Measurements from ENCODE around the gene MAN2A1. TPM values are rescaled to one million over a fixed set of nuclear protein-coding genes. Genes with fewer than 3 reads are reported as not detected.

Gene MAN2A1
- total and polyA plus RNA-seq, 2 donors (not counting 1 experiment from before 2014, with no cell fraction given) = 51.6 to 70.5 TPM

DNA sequence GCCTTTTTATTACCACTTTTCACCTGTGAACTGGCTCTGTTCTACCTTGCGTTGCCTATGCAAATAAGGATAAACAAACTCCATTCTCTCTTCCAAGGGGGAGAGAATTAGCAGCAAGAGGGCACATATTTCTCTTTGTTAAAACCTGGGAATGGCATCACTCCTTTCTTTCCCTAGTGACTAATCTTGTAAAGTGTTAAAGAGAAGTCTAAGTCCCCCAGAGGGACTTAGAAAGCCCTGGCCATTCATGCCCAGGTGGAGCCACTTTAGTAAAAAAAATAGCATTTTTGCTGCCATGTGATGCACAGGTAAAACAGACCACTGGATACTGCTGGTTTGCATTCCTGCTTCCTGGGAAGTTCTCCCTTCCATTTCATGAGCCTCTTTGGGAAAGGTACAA lies 148.4 kb downstream of the MAN2A1 start:
- Histone ChIP-seq H3K9me3 (ENCODE audit: control insufficient read depth, insufficient read depth, low read depth, low read length) (no peaks in the 10 kb centered on the region), H3K27me3 (ENCODE audit: control insufficient read depth, insufficient read depth, low read length) (no peaks in the 10 kb centered on the region), H3K27ac (ENCODE audit: insufficient read depth, low read length) (no peak overlapping the region), H3K36me3 (ENCODE audit: control insufficient read depth, insufficient read depth, low read length) (peaks cover 4% of the 10 kb centered on the region), H3K79me2 (ENCODE audit: control insufficient read depth, insufficient read depth, low read length) (no peaks in the 10 kb centered on the region), H3K9ac (ENCODE audit: insufficient read depth, low read length) (no peak overlapping the region), H3K4me1 (ENCODE audit: control insufficient read depth, extremely low read depth, insufficient read depth, low read length) (no peaks in the 10 kb centered on the region), H2AFZ (ENCODE audit: low read length) (no peak overlapping the region), H3K4me2 (ENCODE audit: extremely low read depth, insufficient read depth, low read length) (no peak overlapping the region), H3K4me3 (replicated peaks in 1 of 4; ENCODE audit: control extremely low read depth in 1 of 4, insufficient read depth in 1 of 4, low read depth in 3 of 4, low read length in 4 of 4) (no peak overlapping the region), H4K20me1 (ENCODE audit: control insufficient read depth, extremely low read depth, insufficient read depth, low read length) (no peaks in the 10 kb centered on the region)
- no peak for DNase-seq (ENCODE audit: low read depth in 2 of 2)
- no peak for TF ChIP-seq EZH2 (IDR thresholded peaks at IDR 0.05; ENCODE audit: low read length, missing control alignments)
- TF ChIP-seq, protein P1, sequence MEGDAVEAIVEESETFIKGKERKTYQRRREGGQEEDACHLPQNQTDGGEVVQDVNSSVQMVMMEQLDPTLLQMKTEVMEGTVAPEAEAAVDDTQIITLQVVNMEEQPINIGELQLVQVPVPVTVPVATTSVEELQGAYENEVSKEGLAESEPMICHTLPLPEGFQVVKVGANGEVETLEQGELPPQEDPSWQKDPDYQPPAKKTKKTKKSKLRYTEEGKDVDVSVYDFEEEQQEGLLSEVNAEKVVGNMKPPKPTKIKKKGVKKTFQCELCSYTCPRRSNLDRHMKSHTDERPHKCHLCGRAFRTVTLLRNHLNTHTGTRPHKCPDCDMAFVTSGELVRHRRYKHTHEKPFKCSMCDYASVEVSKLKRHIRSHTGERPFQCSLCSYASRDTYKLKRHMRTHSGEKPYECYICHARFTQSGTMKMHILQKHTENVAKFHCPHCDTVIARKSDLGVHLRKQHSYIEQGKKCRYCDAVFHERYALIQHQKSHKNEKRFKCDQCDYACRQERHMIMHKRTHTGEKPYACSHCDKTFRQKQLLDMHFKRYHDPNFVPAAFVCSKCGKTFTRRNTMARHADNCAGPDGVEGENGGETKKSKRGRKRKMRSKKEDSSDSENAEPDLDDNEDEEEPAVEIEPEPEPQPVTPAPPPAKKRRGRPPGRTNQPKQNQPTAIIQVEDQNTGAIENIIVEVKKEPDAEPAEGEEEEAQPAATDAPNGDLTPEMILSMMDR (conservative IDR thresholded peaks at IDR 0.05 in 1 of 2, IDR thresholded peaks at IDR 0.05 in 1 of 2; ENCODE audit: low read depth in 1 of 2, low read length in 2 of 2) = no peak

DNA sequence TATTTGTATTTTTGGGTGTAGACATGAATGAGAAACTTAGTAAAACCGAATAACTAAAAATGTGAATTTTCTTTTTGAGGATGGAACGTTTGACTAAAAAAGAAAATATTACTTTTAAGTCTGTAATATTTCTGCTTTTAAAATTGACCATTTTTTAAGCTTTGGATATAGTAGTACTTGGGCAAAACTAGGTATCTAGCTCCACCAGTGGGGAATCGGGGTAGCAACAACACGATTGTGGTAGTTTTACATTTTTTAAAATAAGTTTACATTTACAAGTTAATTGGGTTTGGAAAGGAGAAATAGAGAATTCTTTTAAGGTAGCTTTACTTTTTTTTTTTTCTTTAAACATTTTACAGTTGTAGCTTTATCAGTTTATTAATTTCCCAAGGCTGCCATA lies 154.4 kb downstream of the MAN2A1 start:
- DNase-seq (ENCODE audit: low read depth in 2 of 2) = peak in 1 of 2 donors; percentile 42
- H3K27ac ChIP-seq (ENCODE audit: insufficient read depth, low read length) = no peak overlapping the region
- no peak overlapping the region for H3K9ac ChIP-seq (ENCODE audit: insufficient read depth, low read length)
- H3K4me2 ChIP-seq (ENCODE audit: extremely low read depth, insufficient read depth, low read length) = no peak overlapping the region
- no peak overlapping the region for H3K4me3 ChIP-seq (replicated peaks in 1 of 4; ENCODE audit: control extremely low read depth in 1 of 4, insufficient read depth in 1 of 4, low read depth in 3 of 4, low read length in 4 of 4)
- H3K9me3 ChIP-seq (ENCODE audit: control insufficient read depth, insufficient read depth, low read depth, low read length) = no peaks in the 10 kb centered on the region
- no peaks in the 10 kb centered on the region for H3K79me2 ChIP-seq (ENCODE audit: control insufficient read depth, insufficient read depth, low read length)
- H2AFZ ChIP-seq (ENCODE audit: low read length) = no peak overlapping the region
- peaks cover 6% of the 10 kb centered on the region for H3K36me3 ChIP-seq (ENCODE audit: control insufficient read depth, insufficient read depth, low read length)
- no peaks in the 10 kb centered on the region for H3K27me3 ChIP-seq (ENCODE audit: control insufficient read depth, insufficient read depth, low read length)
- H3K4me1 ChIP-seq (ENCODE audit: control insufficient read depth, extremely low read depth, insufficient read depth, low read length) = no peaks in the 10 kb centered on the region
- TF ChIP-seq, protein P1 (conservative IDR thresholded peaks at IDR 0.05 in 1 of 2, IDR thresholded peaks at IDR 0.05 in 1 of 2; ENCODE audit: low read depth in 1 of 2, low read length in 2 of 2) = peak; percentile 38 to 46
- TF ChIP-seq EZH2 (IDR thresholded peaks at IDR 0.05; ENCODE audit: low read length, missing control alignments) = no peak
- H4K20me1 ChIP-seq (ENCODE audit: control insufficient read depth, extremely low read depth, insufficient read depth, low read length) = no peaks in the 10 kb centered on the region

DNA sequence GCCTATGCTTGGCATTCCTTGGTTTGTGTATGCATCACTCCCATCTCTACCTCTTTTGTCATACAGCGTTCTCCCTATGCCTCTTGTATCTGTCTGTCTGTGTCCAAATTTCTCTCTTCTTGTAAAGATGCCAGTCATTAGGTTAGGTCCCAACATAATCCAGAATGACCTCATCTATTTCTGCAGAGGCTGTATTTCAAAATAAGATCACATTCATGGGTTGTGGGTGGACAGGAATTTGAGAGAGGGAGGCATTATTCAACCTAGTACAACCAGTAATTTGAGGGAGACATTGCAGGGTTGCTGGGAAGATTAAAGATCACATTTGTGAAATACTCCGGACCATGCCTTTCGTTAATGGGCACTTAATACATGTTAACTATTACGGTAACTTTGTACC lies 155.0 kb downstream of the MAN2A1 start:
- DNase-seq (ENCODE audit: low read depth in 2 of 2) = peak; percentile 31 to 82
- Histone ChIP-seq H3K4me2 (ENCODE audit: extremely low read depth, insufficient read depth, low read length) (no peak overlapping the region), H4K20me1 (ENCODE audit: control insufficient read depth, extremely low read depth, insufficient read depth, low read length) (no peaks in the 10 kb centered on the region), H3K36me3 (ENCODE audit: control insufficient read depth, insufficient read depth, low read length) (peaks cover 6% of the 10 kb centered on the region), H3K4me3 (replicated peaks in 1 of 4; ENCODE audit: control extremely low read depth in 1 of 4, insufficient read depth in 1 of 4, low read depth in 3 of 4, low read length in 4 of 4) (no peak overlapping the region), H3K79me2 (ENCODE audit: control insufficient read depth, insufficient read depth, low read length) (no peaks in the 10 kb centered on the region), H2AFZ (ENCODE audit: low read length) (no peak overlapping the region), H3K9me3 (ENCODE audit: control insufficient read depth, insufficient read depth, low read depth, low read length) (no peaks in the 10 kb centered on the region), H3K27me3 (ENCODE audit: control insufficient read depth, insufficient read depth, low read length) (no peaks in the 10 kb centered on the region), H3K4me1 (ENCODE audit: control insufficient read depth, extremely low read depth, insufficient read depth, low read length) (no peaks in the 10 kb centered on the region), H3K9ac (ENCODE audit: insufficient read depth, low read length) (no peak overlapping the region), H3K27ac (ENCODE audit: insufficient read depth, low read length) (no peak overlapping the region)
- no peak for TF ChIP-seq EZH2 (IDR thresholded peaks at IDR 0.05; ENCODE audit: low read length, missing control alignments)
- TF ChIP-seq, protein P1 (conservative IDR thresholded peaks at IDR 0.05 in 1 of 2, IDR thresholded peaks at IDR 0.05 in 1 of 2; ENCODE audit: low read depth in 1 of 2, low read length in 2 of 2) = no peak

All from fibroblast of lung (primary cell).